ENCODE results near the gene NRF1. TPM values are rescaled to one million over a fixed set of nuclear protein-coding genes. Genes with fewer than 3 reads are reported as not detected.

The NRF1 gene
- total RNA-seq, 1 donor: 14.0 TPM

DNA sequence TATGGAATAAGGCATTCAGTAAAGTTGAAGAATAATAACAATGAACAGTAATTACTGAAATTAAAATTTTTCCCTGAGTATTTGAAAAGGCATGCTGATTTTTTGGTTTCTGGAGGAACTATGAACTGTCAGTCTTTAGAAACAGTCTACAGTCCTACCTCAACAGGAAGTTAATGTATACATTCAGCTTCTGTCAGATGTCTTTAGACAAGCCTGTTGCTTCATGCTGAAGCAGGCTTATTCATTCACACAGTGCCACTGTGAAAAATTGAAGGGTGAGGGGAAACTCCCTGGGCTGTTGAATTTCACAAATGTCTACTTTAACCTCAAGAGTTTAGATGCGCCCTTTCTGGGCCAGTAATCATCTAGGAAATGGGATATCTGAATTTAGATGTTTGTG lies 3.5 kb downstream of the NRF1 start:
- no peak overlapping the region for H3K4me3 ChIP-seq (ENCODE audit: low read depth, low read length)
- no peak for TF ChIP-seq CTCF (IDR thresholded peaks at IDR 0.05; ENCODE audit: insufficient read depth, low read length)
- no peak for DNase-seq (ENCODE audit: low read depth)

DNA sequence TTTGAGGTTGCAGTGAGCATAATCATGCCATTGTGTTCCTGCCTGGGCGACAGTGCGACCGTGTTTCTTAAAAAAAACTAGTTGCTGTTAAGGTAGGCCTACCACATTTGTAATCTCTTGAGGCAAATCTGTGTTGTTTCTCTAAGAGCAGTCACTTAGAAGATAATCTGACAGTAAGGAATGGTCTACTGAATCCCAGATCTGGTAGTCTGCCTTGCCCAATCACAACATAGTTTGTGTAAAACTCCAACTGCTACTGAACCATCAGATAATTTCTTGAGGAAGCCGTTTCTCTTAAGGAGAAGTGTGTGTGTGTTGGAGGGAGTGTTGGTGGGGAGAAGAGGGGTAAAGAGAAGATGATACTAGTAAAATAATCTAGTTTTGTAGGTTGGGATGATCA lies 5.0 kb downstream of the NRF1 start:
- TF ChIP-seq CTCF (IDR thresholded peaks at IDR 0.05; ENCODE audit: insufficient read depth, low read length): no peak
- H3K4me3 ChIP-seq (ENCODE audit: low read depth, low read length): no peak overlapping the region
- DNase-seq (ENCODE audit: low read depth): no peak

DNA sequence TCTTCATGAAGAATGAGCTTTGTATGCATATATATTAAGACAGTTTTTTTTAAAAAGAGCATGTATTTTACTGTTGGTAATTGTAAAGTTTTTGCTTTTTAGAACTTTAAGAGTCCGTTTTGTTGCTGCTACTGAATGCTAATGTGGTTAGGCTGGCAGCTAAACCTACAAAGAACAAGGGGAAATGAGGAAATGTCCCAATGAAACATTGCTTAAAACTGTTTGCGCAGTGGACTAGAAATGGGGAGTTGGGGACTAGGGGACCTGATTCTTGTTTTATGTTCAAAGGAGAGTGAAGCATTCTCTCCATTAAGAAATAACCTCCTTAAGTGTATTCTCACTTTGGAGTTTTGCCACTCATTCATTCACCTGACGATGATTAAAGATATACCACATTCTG lies 5.7 kb downstream of the NRF1 start:
- no peak for TF ChIP-seq CTCF (IDR thresholded peaks at IDR 0.05; ENCODE audit: insufficient read depth, low read length)
- no peak for DNase-seq (ENCODE audit: low read depth)
- no peak overlapping the region for H3K4me3 ChIP-seq (ENCODE audit: low read depth, low read length)

DNA sequence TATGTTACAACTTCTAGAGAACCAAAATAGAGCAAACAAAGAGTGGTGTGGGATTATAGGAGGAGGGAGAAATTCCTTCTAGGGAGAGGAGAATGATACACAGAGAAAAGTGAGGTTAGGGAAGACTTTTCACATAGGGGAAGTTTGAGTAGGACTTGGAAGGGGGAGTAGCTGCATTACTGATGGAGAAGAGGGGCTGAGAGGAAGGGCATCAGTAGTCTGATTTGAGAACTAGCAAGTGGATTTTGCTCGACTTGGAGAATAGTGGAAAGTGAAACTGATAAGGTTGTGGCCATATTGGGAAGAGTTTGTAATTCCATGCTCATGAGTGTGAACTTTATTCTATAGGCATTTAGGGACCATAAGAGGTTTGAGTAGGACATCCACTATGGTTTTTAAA lies 6.1 kb downstream of the NRF1 start:
- TF ChIP-seq CTCF (IDR thresholded peaks at IDR 0.05; ENCODE audit: insufficient read depth, low read length): no peak
- DNase-seq (ENCODE audit: low read depth): no peak
- H3K4me3 ChIP-seq (ENCODE audit: low read depth, low read length): no peak overlapping the region

GRCh38 chr7:129626896-129627295 lies 15.4 kb downstream of the NRF1 start:
- no peak for DNase-seq (ENCODE audit: low read depth)
- TF ChIP-seq CTCF (IDR thresholded peaks at IDR 0.05; ENCODE audit: insufficient read depth, low read length): no peak
- no peak overlapping the region for H3K4me3 ChIP-seq (ENCODE audit: low read depth, low read length)

GRCh38 chr7:129630341-129630740 lies 18.8 kb downstream of the NRF1 start:
- no peak for TF ChIP-seq CTCF (IDR thresholded peaks at IDR 0.05; ENCODE audit: insufficient read depth, low read length)
- H3K4me3 ChIP-seq (ENCODE audit: low read depth, low read length): no peak overlapping the region
- DNase-seq (ENCODE audit: low read depth): no peak

- DNase-seq (ENCODE audit: low read depth): no peak
- no peak overlapping the region for H3K4me3 ChIP-seq (ENCODE audit: low read depth, low read length)
- TF ChIP-seq CTCF (IDR thresholded peaks at IDR 0.05; ENCODE audit: insufficient read depth, low read length): no peak
Observed at GRCh38 chr7:129634361-129635034, 23.0 kb downstream of the NRF1 start.
